GM19455 (cell line): Measurements from ENCODE around the gene SERF1B.
"Not testable (repeated sequence)": the region's sequence is repeated elsewhere in the genome, so short reads cannot be mapped to it uniquely, and the experiment has no call there.

Experiments used
- ATAC-seq: cut with Tn5 transposase; IDR thresholded peaks from one replicate; pipeline ENCODE4 v1.9.1; 2021; ENCODE audit not compliant: unreplicated experiment

The SERF1B gene

GRCh38 chr5:70025106-70025844 lies at the start of gene SERF1B:
TSS of gene SERF1B (plus strand) at chr5:70025251. CDS start at chr5:70025452, 201 bp downstream.
- ATAC-seq = peak; percentile 90

DNA sequence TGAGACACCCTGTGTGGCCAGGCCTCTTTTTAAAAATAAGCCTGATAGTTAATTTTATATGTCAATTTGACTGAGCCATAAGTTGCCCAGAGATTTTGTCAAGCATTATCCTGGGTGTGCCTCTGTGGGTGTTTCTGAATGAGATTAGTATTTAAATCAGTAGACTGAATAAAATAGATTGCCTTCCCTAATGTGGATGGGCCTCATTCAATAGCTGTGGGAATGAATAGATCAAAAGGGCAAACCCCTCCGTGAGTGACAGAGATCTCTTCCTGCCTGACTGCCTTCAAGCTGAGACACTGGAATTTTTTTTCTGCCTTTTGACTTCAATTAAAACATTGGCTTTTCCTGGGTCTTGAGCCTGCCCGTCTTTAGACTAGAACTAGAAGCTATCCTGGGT lies 33.3 kb upstream of the SERF1B start:
- ATAC-seq = not testable (repeated sequence)

DNA sequence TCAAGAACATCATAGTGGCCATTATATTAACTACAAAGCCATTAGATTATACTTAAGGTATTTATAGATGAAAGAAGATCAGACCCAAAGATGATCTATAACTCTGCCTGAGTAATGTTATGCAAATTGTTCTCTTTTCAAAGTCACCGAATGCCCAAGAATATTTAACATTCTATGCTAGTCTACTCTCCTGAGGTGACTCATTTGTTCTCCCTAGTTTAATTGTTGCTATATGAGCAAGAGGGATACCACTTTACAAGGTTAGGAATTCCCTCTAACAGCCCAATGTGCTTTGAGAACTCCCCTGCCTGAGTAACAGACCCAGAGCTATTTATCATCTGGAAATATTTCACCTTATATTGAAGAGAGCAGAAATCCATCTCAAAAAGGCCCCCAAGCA lies 29.5 kb upstream of the SERF1B start:
- not testable (repeated sequence) for ATAC-seq

- not testable (repeated sequence) for ATAC-seq
These were observed 4.4 kb upstream of the SERF1B start for GRCh38 chr5:70020660-70021059.

GRCh38 chr5:70025845-70026145 lies 744 bp downstream of the SERF1B start:
- peak; percentile 23 for ATAC-seq

DNA sequence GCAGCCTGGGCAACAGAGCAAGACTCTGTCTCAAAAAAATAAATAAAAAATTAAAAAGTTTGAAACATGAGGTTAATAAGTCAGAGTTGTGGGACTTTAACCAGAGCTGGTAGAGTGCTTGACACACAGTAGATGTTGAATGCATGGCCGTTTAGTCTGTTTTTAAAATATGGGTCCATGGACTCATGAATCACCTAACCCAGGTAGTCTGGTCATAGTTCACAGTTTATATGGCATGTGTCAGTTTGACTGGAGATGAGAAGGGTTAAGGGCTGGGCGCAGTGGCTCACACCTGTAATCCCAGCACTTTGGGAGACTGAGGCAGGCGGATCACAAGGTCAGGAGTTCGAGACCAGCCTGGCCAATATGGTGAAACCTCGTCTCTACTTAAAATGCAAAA lies 6.2 kb downstream of the SERF1B start:
- not testable (repeated sequence) for ATAC-seq

- not testable (repeated sequence) for ATAC-seq
These were observed 16.4 kb downstream of the SERF1B start for GRCh38 chr5:70041411-70041810.

GRCh38 chr5:70049790-70050142 lies 24.7 kb downstream of the SERF1B start:
- peak; percentile 50 for ATAC-seq

DNA sequence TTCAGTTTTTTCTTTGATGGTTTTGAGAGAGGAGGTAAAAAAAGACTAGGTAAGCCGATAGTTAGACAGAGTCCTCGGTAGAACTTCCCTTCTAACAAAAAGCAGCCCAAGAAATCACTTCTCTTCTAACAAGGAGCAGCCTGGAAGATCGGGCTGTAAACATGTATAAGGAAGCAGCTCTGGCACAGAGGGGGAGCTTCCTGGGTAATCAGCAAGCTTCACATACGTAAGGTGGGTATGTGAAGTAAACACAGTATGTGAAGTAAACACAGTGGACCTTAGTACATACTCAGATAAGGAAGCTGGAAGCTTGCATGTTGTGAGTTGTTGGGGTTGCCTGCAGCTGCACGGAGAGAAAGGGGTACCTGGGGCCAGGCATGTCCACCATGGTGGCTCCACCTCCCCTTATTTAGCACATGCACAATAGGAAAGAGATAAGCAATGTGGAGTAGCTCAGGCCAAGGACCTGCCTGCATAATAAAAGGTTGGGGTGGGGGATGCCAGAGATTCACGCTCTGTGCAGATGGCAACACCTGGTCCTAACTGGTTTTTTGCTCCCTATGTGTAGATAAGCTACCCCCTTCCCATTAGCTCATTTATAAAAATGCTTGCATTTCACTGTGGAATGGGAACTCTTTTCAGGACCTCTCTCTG lies 31.4 kb downstream of the SERF1B start:
- ATAC-seq = not testable (repeated sequence)

GRCh38 chr5:70057140-70057539 lies 32.1 kb downstream of the SERF1B start:
- ATAC-seq = not testable (repeated sequence)

DNA sequence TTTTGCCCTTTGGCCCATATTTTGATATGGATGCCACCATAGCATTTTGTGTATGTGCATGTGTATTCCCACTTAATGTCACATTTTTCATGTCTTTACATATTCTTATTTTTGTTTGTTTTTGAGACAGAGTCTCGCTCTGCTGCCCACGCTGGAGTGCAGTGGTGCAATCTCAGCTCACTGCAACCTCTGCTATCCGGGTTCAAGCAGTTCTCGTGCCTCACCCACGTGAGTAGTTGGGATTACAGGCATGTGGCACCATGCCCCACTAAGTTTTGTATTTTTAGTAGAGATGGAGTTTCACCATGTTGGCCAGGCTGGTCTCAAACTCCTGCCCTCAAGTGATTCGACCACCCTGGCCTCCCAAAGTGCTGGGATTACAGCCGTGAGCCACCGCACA lies 52.6 kb downstream of the SERF1B start:
- not testable (repeated sequence) for ATAC-seq

DNA sequence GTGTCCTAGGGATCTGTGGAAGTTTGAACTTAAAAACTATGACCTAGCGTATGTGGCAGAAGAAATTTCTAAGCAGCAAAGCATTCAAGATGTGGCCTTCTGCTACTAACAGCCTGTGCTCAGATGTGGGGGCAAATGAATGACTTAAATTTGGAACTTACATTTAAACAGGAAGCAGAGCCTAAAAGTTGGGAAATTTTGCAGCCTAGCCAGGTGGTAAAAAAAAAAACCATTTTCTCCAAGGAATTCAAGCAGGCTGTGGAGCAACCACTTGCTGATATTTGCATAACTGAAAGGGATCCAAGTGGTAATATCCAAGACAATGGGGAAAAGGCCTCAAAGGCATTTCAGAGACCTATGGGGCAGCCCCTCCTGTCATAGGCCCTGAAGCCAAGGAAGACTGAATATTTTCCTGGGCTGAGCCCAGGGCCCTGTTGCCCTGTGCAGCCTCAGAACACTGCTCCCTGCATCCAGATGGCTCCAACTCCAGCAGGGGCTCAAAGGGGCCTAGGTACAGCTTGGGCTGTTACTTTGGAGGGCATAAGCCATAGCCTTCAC lies 63.9 kb downstream of the SERF1B start:
- not testable (repeated sequence) for ATAC-seq

DNA sequence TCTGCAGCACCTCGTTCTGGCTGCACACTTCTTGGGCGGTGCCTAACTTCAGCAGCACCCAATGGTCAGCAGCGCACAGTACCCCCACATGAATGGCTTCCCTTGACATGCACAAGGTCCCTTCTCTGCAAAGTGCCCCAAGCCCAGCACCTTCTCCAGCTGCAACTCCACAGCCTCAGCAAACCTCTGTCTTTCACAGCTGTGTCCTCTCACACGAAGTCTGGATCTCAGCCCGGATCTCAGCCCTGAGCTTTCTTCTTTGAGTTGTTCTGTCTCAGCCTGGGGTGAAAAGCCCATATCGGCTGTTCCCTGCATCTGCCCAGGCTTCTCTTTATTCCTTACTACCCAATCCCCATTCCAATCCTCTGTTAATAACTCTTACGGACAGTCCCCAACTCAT lies 66.7 kb downstream of the SERF1B start:
- not testable (repeated sequence) for ATAC-seq
